Nephron progenitor cell (in vitro differentiated cells): ENCODE results near the gene DPY30.
A peak's percentile ranks its signal among the peaks of the same experiment; 100 is the strongest.

ENCODE experiments used
- DNase-seq: peaks from one replicate; pipeline ENCODE4 v3.0.0; 2021
- H3K27ac Mint-ChIP-seq: 2 replicates; pipeline ENCODE4 v1.8.0; 2021; ENCODE audit warnings: mild to moderate bottlenecking, moderate library complexity, mixed read lengths
- H3K27me3 Mint-ChIP-seq: 2 replicates; pipeline ENCODE4 v1.8.0; 2021; ENCODE audit warnings: mild to moderate bottlenecking, low read depth, mixed read lengths; ENCODE audit not compliant: poor library complexity
- H3K36me3 Mint-ChIP-seq: 2 replicates; pipeline ENCODE4 v1.8.0; 2021; ENCODE audit warnings: low read depth, mixed read lengths
- H3K4me1 Mint-ChIP-seq: 2 replicates; pipeline ENCODE4 v1.8.0; 2021; ENCODE audit warnings: mixed read lengths
- H3K4me3 Mint-ChIP-seq: 2 replicates; pipeline ENCODE4 v1.8.0; 2021; ENCODE audit warnings: mild to moderate bottlenecking, moderate library complexity, mixed read lengths
- H3K9me3 Mint-ChIP-seq: 2 replicates; pipeline ENCODE4 v1.8.0; 2021; ENCODE audit warnings: mild to moderate bottlenecking, moderate library complexity, mixed read lengths
- CTCF ChIP-seq: fragments of 200-600 bp; sonication (generic); IDR thresholded peaks from 2 replicates; pipeline ENCODE4 v1.5.0; 2021; ENCODE audit warnings: antibody characterized with exemption

DPY30 gene

GRCh38 chr2:31983762-31984467 lies 55.7 kb downstream of the DPY30 start:
- Mint-ChIP-seq H3K27me3 (no peaks in the 10 kb centered on the region), H3K36me3 (peaks cover 46% of the 10 kb centered on the region), H3K9me3 (peaks cover 16% of the 10 kb centered on the region), H3K4me1 (peaks cover 12% of the 10 kb centered on the region), H3K4me3 (no peak overlapping the region), H3K27ac (peak overlapping the region; percentile 62)
- no peak for DNase-seq
- no peak for TF ChIP-seq CTCF

- H3K9me3 Mint-ChIP-seq: peaks cover 16% of the 10 kb centered on the region
- no peaks in the 10 kb centered on the region for H3K27me3 Mint-ChIP-seq
- H3K27ac Mint-ChIP-seq: peak overlapping the region; percentile 69
- peaks cover 12% of the 10 kb centered on the region for H3K4me1 Mint-ChIP-seq
- no peak overlapping the region for H3K4me3 Mint-ChIP-seq
- TF ChIP-seq CTCF: no peak
- DNase-seq: no peak
- peaks cover 29% of the 10 kb centered on the region for H3K36me3 Mint-ChIP-seq
Observed at GRCh38 chr2:31980674-31981356, 58.8 kb downstream of the DPY30 start.

- H3K4me1 Mint-ChIP-seq: peaks cover 12% of the 10 kb centered on the region
- H3K27me3 Mint-ChIP-seq: no peaks in the 10 kb centered on the region
- TF ChIP-seq CTCF: no peak
- H3K4me3 Mint-ChIP-seq: no peak overlapping the region
- H3K9me3 Mint-ChIP-seq: peaks cover 16% of the 10 kb centered on the region
- no peak overlapping the region for H3K27ac Mint-ChIP-seq
- DNase-seq: no peak
- H3K36me3 Mint-ChIP-seq: peaks cover 24% of the 10 kb centered on the region
Observed at GRCh38 chr2:31979956-31980355, 59.6 kb downstream of the DPY30 start.

- no peak for TF ChIP-seq CTCF
- H3K36me3 Mint-ChIP-seq: peaks cover 14% of the 10 kb centered on the region
- H3K9me3 Mint-ChIP-seq: peaks cover 6% of the 10 kb centered on the region
- H3K4me1 Mint-ChIP-seq: peaks cover 12% of the 10 kb centered on the region
- H3K27me3 Mint-ChIP-seq: no peaks in the 10 kb centered on the region
- no peak overlapping the region for H3K4me3 Mint-ChIP-seq
- DNase-seq: no peak
- no peak overlapping the region for H3K27ac Mint-ChIP-seq
Observed at GRCh38 chr2:31979018-31979417, 60.6 kb downstream of the DPY30 start.

- Mint-ChIP-seq H3K9me3 (peaks cover 3% of the 10 kb centered on the region), H3K36me3 (peaks cover 13% of the 10 kb centered on the region), H3K4me1 (peaks cover 12% of the 10 kb centered on the region), H3K4me3 (no peak overlapping the region), H3K27ac (no peak overlapping the region), H3K27me3 (no peaks in the 10 kb centered on the region)
- no peak for DNase-seq
- TF ChIP-seq CTCF: no peak
Observed at GRCh38 chr2:31978436-31978835, 61.2 kb downstream of the DPY30 start.
